NOMO-1 treated with dmso at 0.1 percent for 144 hours (cell line): Measurements from ENCODE around the gene RBM38.
A peak's percentile ranks its signal among the peaks of the same experiment; 100 is the strongest.
"Not testable (repeated sequence)": the region's sequence is repeated elsewhere in the genome, so short reads cannot be mapped to it uniquely, and the experiment has no call there.

ENCODE experiments used
- DNase-seq: peaks from one replicate; lab custom pipeline; 2025; ENCODE audit not compliant: unreplicated experiment; lab: John Stamatoyannopoulos, UW

The RBM38 gene

GRCh38 chr20:57416296-57417022 lies 25.3 kb downstream of the RBM38 start:
- no peak for DNase-seq

- peak; percentile 27 for DNase-seq
Observed at GRCh38 chr20:57417051-57417689, 26.0 kb downstream of the RBM38 start.

- DNase-seq: no peak
Observed at GRCh38 chr20:57417830-57418780, 26.9 kb downstream of the RBM38 start.

- not testable (repeated sequence) for DNase-seq
Observed at GRCh38 chr20:57419479-57419878, 28.3 kb downstream of the RBM38 start.

- DNase-seq: no peak
Observed at GRCh38 chr20:57420571-57421252, 29.5 kb downstream of the RBM38 start.

- no peak for DNase-seq
Observed at GRCh38 chr20:57421253-57422220, 30.3 kb downstream of the RBM38 start.

- no peak for DNase-seq
Observed at GRCh38 chr20:57422254-57422653, 31.1 kb downstream of the RBM38 start.

GRCh38 chr20:57425150-57426013 lies 34.2 kb downstream of the RBM38 start:
- DNase-seq: no peak

GRCh38 chr20:57426271-57426689 lies 35.1 kb downstream of the RBM38 start:
- no peak for DNase-seq

- no peak for DNase-seq
Observed at GRCh38 chr20:57426831-57427230, 35.6 kb downstream of the RBM38 start.

- DNase-seq: no peak
Observed at GRCh38 chr20:57428324-57429158, 37.3 kb downstream of the RBM38 start.

- no peak for DNase-seq
Observed at GRCh38 chr20:57429159-57429496, 37.9 kb downstream of the RBM38 start.

- DNase-seq: peak; percentile 94
Observed at GRCh38 chr20:57429580-57430200, 38.5 kb downstream of the RBM38 start.

GRCh38 chr20:57430201-57430596 lies 39.0 kb downstream of the RBM38 start:
- DNase-seq: not testable (repeated sequence)

GRCh38 chr20:57431539-57431835 lies 40.3 kb downstream of the RBM38 start:
- DNase-seq: no peak

- no peak for DNase-seq
Observed at GRCh38 chr20:57432480-57432861, 41.3 kb downstream of the RBM38 start.

- DNase-seq: peak; percentile 97
Observed at GRCh38 chr20:57432862-57433491, 41.8 kb downstream of the RBM38 start.
